KMS-11 (cell line): Measurements from ENCODE around the gene ORMDL1.

Source experiments
- H2AFZ ChIP-seq: fragments of 200-600 bp; sonication (generic); 2 replicates; pipeline ENCODE4 v1.6.1; 2016; ENCODE audit warnings: antibody characterized with exemption, mixed run types, low read depth
- H3K27ac ChIP-seq: fragments of 200-600 bp; sonication (generic); 2 replicates; pipeline ENCODE4 v1.6.1; 2016; ENCODE audit warnings: mild to moderate bottlenecking, mixed run types
- H3K27me3 ChIP-seq: fragments of 200-600 bp; sonication (generic); 2 replicates; pipeline ENCODE4 v1.6.1; 2017; ENCODE audit warnings: mild to moderate bottlenecking, low read depth, mixed run types, moderate library complexity; ENCODE audit not compliant: insufficient read depth
- H3K36me3 ChIP-seq: fragments of 200-600 bp; sonication (generic); 2 replicates; pipeline ENCODE4 v1.6.1; 2017; ENCODE audit warnings: mild to moderate bottlenecking, mixed run types; ENCODE audit not compliant: insufficient read depth
- H3K4me1 ChIP-seq: fragments of 200-600 bp; sonication (generic); 2 replicates; pipeline ENCODE4 v1.6.1; 2016; ENCODE audit warnings: mild to moderate bottlenecking, low read depth, mixed run types; ENCODE audit not compliant: poor library complexity, severe bottlenecking
- H3K4me2 ChIP-seq: fragments of 200-600 bp; sonication (generic); 2 replicates; pipeline ENCODE4 v1.7.0; 2016; ENCODE audit warnings: mild to moderate bottlenecking, mixed run types
- H3K4me3 ChIP-seq: fragments of 200-600 bp; sonication (generic); IDR thresholded peaks from 2 replicates; pipeline ENCODE4 v1.6.1; 2017; ENCODE audit warnings: low read depth, low read length, mixed read lengths; ENCODE audit not compliant: insufficient read depth
- H3K79me2 ChIP-seq: fragments of 200-600 bp; sonication (generic); 2 replicates; pipeline ENCODE4 v1.6.1; 2016; ENCODE audit warnings: low read depth, mixed run types; ENCODE audit not compliant: insufficient read depth
- H3K9ac ChIP-seq: fragments of 200-600 bp; sonication (generic); 2 replicates; pipeline ENCODE4 v1.6.1; 2016; ENCODE audit warnings: mild to moderate bottlenecking, mixed run types
- H4K20me1 ChIP-seq: fragments of 200-600 bp; sonication (generic); 2 replicates; pipeline ENCODE4 v1.6.1; 2016; ENCODE audit warnings: mild to moderate bottlenecking, mixed run types; ENCODE audit not compliant: insufficient read depth
- TF ChIP-seq, protein P1 (sequence below): fragments of 200-600 bp; sonication (generic); conservative IDR thresholded peaks from 2 replicates; pipeline ENCODE4 v1.6.1; 2017; ENCODE audit warnings: low read depth, mild to moderate bottlenecking, antibody characterized with exemption, low read length, moderate library complexity, mixed read lengths

The ORMDL1 gene

DNA sequence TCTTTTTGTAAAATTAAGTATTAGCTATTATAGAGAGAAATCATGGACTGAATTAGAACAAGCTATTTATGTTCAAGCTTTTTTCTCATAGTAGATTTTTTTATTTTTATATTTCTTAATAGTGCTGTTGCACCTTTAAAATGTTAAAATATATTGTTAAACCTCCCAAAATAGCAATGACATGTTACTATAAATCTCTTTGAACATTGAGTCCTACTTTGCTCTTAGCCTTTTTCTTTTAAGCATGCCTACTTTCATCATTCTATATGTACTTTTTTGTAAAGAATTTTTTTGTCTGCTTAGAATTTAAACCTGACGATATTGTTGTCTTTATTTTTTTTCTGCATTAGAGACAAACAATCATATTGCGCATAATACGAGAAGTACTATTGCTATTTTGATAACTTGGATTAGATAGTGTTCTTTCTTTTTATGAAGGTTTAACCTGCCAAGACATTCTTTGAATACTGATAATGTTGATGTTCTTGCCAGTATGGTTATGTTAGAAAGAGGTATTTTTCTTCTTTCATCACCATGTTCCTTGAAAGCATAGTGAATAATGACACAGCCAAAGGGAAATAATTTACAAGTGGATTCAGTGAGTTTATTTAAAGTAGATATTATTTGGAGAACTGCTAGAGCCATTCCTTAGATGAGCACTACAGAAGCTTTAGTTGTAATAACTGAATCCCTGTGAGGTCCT lies 40.7 kb upstream of the ORMDL1 start:
- Histone ChIP-seq H2AFZ (no peak overlapping the region), H3K4me2 (no peak overlapping the region), H3K79me2 (no peaks in the 10 kb centered on the region), H3K9ac (no peak overlapping the region), H3K36me3 (no peaks in the 10 kb centered on the region), H4K20me1 (no peaks in the 10 kb centered on the region), H3K27ac (no peak overlapping the region), H3K4me1 (no peaks in the 10 kb centered on the region), H3K4me3 (no peak overlapping the region), H3K27me3 (no peaks in the 10 kb centered on the region)
- TF ChIP-seq, protein P1, sequence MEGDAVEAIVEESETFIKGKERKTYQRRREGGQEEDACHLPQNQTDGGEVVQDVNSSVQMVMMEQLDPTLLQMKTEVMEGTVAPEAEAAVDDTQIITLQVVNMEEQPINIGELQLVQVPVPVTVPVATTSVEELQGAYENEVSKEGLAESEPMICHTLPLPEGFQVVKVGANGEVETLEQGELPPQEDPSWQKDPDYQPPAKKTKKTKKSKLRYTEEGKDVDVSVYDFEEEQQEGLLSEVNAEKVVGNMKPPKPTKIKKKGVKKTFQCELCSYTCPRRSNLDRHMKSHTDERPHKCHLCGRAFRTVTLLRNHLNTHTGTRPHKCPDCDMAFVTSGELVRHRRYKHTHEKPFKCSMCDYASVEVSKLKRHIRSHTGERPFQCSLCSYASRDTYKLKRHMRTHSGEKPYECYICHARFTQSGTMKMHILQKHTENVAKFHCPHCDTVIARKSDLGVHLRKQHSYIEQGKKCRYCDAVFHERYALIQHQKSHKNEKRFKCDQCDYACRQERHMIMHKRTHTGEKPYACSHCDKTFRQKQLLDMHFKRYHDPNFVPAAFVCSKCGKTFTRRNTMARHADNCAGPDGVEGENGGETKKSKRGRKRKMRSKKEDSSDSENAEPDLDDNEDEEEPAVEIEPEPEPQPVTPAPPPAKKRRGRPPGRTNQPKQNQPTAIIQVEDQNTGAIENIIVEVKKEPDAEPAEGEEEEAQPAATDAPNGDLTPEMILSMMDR: no peak

DNA sequence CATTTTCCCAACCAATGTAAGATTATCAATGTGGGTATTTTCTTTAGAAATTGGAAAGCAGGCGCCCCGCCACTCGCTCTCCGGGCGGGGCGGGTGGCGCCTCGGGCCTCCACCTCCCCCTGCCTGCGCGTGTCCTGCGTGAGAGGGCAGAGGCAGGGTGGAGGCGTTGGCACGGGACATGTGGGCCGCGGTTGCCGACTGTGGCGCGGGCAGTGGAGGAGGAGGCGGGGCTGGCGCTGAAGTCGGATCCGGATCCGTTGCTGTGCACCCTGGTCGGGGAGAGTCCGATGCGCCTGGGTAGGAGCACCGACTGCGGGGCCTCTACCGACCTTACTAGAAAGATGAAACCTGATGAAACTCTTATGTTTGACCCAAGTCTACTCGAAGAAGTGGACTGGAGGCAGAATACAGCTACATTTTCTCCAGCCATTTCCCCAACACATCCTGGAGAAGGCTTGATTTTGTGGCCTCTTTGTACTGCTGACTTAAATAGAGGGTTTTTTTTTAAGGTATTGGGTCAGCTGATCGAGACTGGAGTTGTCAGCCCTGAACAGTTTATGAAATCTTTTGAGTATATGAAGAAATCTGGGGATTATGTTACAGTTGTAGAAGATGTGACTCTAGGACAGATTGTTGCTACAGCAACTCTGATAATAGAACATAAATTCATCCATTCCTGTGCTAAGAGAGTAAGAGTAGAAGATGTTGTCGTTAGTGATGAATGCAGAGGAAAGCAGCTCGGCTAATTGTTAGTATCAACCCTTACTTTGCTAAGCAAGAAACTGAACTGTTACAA lies 38.0 kb upstream of the ORMDL1 start:
- Histone ChIP-seq H3K79me2 (no peaks in the 10 kb centered on the region), H2AFZ (no peak overlapping the region), H3K4me3 (no peak overlapping the region), H3K4me1 (no peaks in the 10 kb centered on the region), H3K9ac (no peak overlapping the region), H3K4me2 (no peak overlapping the region), H3K27ac (no peak overlapping the region), H3K36me3 (no peaks in the 10 kb centered on the region), H4K20me1 (no peaks in the 10 kb centered on the region), H3K27me3 (no peaks in the 10 kb centered on the region)
- TF ChIP-seq, protein P1: no peak

DNA sequence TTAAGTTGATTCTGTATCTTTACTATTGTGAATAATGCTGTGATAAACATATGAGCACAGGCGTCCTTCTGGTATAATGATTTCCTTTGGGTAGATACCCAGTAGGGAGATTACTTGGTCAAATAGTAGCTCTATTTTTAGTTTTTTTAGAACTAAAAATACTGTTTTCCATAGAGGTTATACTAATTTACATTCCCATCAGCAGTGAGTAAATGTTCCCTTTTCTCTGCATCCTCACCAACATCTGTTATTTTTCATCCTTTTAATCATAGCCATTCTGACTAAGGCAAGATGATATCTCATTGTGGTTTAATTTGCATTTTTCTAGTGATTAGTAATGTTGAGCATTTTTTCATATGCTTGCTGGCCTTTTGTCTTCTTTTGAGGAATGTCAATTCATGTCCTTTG lies 35.2 kb upstream of the ORMDL1 start:
- TF ChIP-seq, protein P1: no peak
- H3K4me1 ChIP-seq: no peaks in the 10 kb centered on the region
- H3K79me2 ChIP-seq: no peaks in the 10 kb centered on the region
- no peak overlapping the region for H3K4me3 ChIP-seq
- no peaks in the 10 kb centered on the region for H3K27me3 ChIP-seq
- H3K27ac ChIP-seq: no peak overlapping the region
- H2AFZ ChIP-seq: no peak overlapping the region
- no peaks in the 10 kb centered on the region for H3K36me3 ChIP-seq
- H3K4me2 ChIP-seq: no peak overlapping the region
- no peaks in the 10 kb centered on the region for H4K20me1 ChIP-seq
- no peak overlapping the region for H3K9ac ChIP-seq

DNA sequence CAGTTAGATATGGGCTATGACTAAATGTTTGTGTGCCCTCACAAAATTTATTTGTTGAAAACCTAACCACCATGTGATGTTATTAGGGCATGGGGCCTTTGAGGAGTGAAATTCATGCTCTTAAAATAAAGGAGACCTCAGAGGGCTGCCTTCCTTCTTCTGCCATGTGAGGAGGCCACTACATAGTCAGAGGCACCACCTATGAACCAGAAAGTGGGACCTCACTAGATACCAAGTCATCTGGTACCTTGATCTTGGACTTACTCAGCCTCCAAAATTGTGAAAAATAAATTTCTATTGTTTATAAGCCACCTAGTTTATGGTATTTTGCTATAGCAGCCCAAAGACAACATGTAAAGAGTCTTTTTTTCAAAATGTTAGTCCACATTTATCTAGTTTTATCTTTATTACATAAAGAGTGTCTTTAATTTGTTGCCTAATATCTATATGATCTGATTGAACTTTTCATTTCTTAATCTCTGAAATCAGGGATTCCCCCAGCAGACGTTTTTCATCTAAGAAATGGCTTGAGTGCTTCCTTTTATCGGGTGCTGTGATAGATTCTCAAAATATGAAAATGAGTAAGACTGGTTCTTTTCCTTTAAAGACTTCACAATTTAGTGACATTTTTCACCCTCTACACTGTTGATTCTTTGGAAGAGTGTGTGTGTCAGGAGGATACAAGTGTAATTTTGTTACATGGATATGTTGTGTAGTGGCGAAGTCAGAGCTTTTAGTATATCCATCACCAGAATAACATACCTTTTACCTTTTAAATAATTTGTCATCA lies 34.3 kb upstream of the ORMDL1 start:
- Histone ChIP-seq H3K79me2 (no peaks in the 10 kb centered on the region), H3K36me3 (no peaks in the 10 kb centered on the region), H3K4me1 (no peaks in the 10 kb centered on the region), H3K27me3 (no peaks in the 10 kb centered on the region), H3K27ac (no peak overlapping the region), H3K4me3 (no peak overlapping the region), H2AFZ (no peak overlapping the region), H3K9ac (no peak overlapping the region), H4K20me1 (no peaks in the 10 kb centered on the region), H3K4me2 (no peak overlapping the region)
- TF ChIP-seq, protein P1: no peak
